Measurements from ENCODE around the gene ZC3H7B. TPM values are rescaled to one million over a fixed set of nuclear protein-coding genes. Genes with fewer than 3 reads are reported as not detected.

Gene ZC3H7B
- total and polyA plus RNA-seq, 2 donors, result 23.3 to 29.8 TPM

GRCh38 chr22:41334215-41334614 is 32.9 kb downstream of the ZC3H7B start:
- H3K9me3 ChIP-seq (ENCODE audit: control insufficient read depth in 2 of 2, insufficient read depth in 1 of 2, low read length in 1 of 2), result no peaks in the 10 kb centered on the region
- peaks cover 55 to 59% of the 10 kb centered on the region in 2 donors for H3K36me3 ChIP-seq (ENCODE audit: control insufficient read depth in 2 of 2, insufficient read depth in 2 of 2, low read length in 1 of 2)
- DNase-seq (ENCODE audit: low read depth in 6 of 9, low spot score in 9 of 9), result no peak
- 98% methylated on average over 3 of the region's 3 CpGs for WGBS
- H3K4me1 ChIP-seq (ENCODE audit: control insufficient read depth in 2 of 2, insufficient read depth in 2 of 2, low read length in 2 of 2), result peaks cover 0 to 7% of the 10 kb centered on the region in 2 donors
- no peak overlapping the region for H3K27ac ChIP-seq (ENCODE audit: low read depth in 1 of 2, low read length in 1 of 2)
- no peaks in the 10 kb centered on the region for H3K27me3 ChIP-seq (ENCODE audit: control insufficient read depth in 2 of 2, insufficient read depth in 1 of 2, low read length in 1 of 2)
- H3K4me3 ChIP-seq (ENCODE audit: low read length in 2 of 2), result no peak overlapping the region

DNA sequence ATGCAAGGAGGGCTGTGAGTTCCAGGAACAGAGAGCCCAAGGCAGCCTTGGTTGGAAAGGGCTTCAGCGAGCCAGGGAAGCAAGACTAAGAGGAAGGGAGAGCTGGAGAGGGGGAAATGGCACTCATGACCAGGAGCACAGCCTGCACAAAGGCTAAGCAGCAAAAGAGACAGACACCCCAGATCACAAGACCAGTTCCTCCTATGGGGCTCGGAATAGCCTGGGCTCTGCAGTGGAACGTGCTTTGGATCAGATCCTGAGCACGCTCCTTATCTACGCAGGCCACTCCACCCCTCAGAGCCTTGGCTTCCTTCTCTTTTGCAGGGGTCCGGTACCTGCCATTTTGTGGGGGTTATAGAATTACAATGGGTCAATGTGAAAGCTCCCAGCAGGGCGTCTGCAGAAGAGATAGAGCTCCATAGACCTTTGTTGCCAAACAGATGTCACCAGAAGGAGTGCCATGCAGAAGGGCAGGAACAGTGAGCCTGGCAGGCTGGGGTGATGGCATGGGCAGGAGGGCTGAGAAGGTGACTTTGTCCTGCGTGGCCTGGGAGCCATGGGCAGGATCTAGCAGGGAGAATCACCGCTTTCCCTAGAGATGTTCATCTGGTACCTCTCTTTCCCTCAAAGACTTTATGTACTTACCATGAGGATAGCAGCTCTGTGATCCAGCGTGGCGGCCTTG is 33.8 kb downstream of the ZC3H7B start:
- Histone ChIP-seq H3K36me3 (ENCODE audit: control insufficient read depth in 2 of 2, insufficient read depth in 2 of 2, low read length in 1 of 2) (peaks cover 56 to 59% of the 10 kb centered on the region in 2 donors), H3K4me3 (ENCODE audit: low read length in 2 of 2) (no peak overlapping the region), H3K27me3 (ENCODE audit: control insufficient read depth in 2 of 2, insufficient read depth in 1 of 2, low read length in 1 of 2) (no peaks in the 10 kb centered on the region), H3K27ac (ENCODE audit: low read depth in 1 of 2, low read length in 1 of 2) (no peak overlapping the region), H3K4me1 (ENCODE audit: control insufficient read depth in 2 of 2, insufficient read depth in 2 of 2, low read length in 2 of 2) (peaks cover 0 to 7% of the 10 kb centered on the region in 2 donors), H3K9me3 (ENCODE audit: control insufficient read depth in 2 of 2, insufficient read depth in 1 of 2, low read length in 1 of 2) (no peaks in the 10 kb centered on the region)
- no peak for DNase-seq (ENCODE audit: low read depth in 6 of 9, low spot score in 9 of 9)
- 98% methylated on average over 11 of the region's 11 CpGs for WGBS

GRCh38 chr22:41338614-41339212 is 37.4 kb downstream of the ZC3H7B start:
- Histone ChIP-seq H3K36me3 (ENCODE audit: control insufficient read depth in 2 of 2, insufficient read depth in 2 of 2, low read length in 1 of 2) (peaks cover 59% of the 10 kb centered on the region in 2 donors), H3K27ac (ENCODE audit: low read depth in 1 of 2, low read length in 1 of 2) (no peak overlapping the region), H3K4me3 (ENCODE audit: low read length in 2 of 2) (no peak overlapping the region)

GRCh38 chr22:41339823-41340222 is 38.5 kb downstream of the ZC3H7B start:
- H3K27ac ChIP-seq (ENCODE audit: low read depth in 1 of 2, low read length in 1 of 2), result no peak overlapping the region
- no peak overlapping the region for H3K4me3 ChIP-seq (ENCODE audit: low read length in 2 of 2)
- 95% methylated on average over 18 of the region's 18 CpGs for WGBS
- peaks cover 0 to 7% of the 10 kb centered on the region in 2 donors for H3K4me1 ChIP-seq (ENCODE audit: control insufficient read depth in 2 of 2, insufficient read depth in 2 of 2, low read length in 2 of 2)
- H3K36me3 ChIP-seq (ENCODE audit: control insufficient read depth in 2 of 2, insufficient read depth in 2 of 2, low read length in 1 of 2), result peaks cover 57 to 58% of the 10 kb centered on the region in 2 donors
- H3K27me3 ChIP-seq (ENCODE audit: control insufficient read depth in 2 of 2, insufficient read depth in 1 of 2, low read length in 1 of 2), result no peaks in the 10 kb centered on the region
- DNase-seq (ENCODE audit: low read depth in 6 of 9, low spot score in 9 of 9), result no peak
- H3K9me3 ChIP-seq (ENCODE audit: control insufficient read depth in 2 of 2, insufficient read depth in 1 of 2, low read length in 1 of 2), result no peaks in the 10 kb centered on the region

More at GRCh38 chr22:41338614-41339212, 37.4 kb downstream of the ZC3H7B start:
- 96% methylated on average over 14 of the region's 14 CpGs for WGBS
- Histone ChIP-seq H3K27me3 (ENCODE audit: control insufficient read depth in 2 of 2, insufficient read depth in 1 of 2, low read length in 1 of 2) (no peaks in the 10 kb centered on the region), H3K9me3 (ENCODE audit: control insufficient read depth in 2 of 2, insufficient read depth in 1 of 2, low read length in 1 of 2) (no peaks in the 10 kb centered on the region), H3K4me1 (ENCODE audit: control insufficient read depth in 2 of 2, insufficient read depth in 2 of 2, low read length in 2 of 2) (peaks cover 0 to 7% of the 10 kb centered on the region in 2 donors)
- DNase-seq (ENCODE audit: low read depth in 6 of 9, low spot score in 9 of 9), result no peak

GRCh38 chr22:41340357-41340756 is 39.0 kb downstream of the ZC3H7B start:
- WGBS, result 96% methylated on average over 11 of the region's 11 CpGs
- H3K9me3 ChIP-seq (ENCODE audit: control insufficient read depth in 2 of 2, insufficient read depth in 1 of 2, low read length in 1 of 2), result no peaks in the 10 kb centered on the region
- H3K36me3 ChIP-seq (ENCODE audit: control insufficient read depth in 2 of 2, insufficient read depth in 2 of 2, low read length in 1 of 2), result peaks cover 56% of the 10 kb centered on the region in 2 donors
- H3K27me3 ChIP-seq (ENCODE audit: control insufficient read depth in 2 of 2, insufficient read depth in 1 of 2, low read length in 1 of 2), result no peaks in the 10 kb centered on the region
- no peak overlapping the region for H3K27ac ChIP-seq (ENCODE audit: low read depth in 1 of 2, low read length in 1 of 2)
- no peak overlapping the region for H3K4me3 ChIP-seq (ENCODE audit: low read length in 2 of 2)
- peaks cover 0 to 7% of the 10 kb centered on the region in 2 donors for H3K4me1 ChIP-seq (ENCODE audit: control insufficient read depth in 2 of 2, insufficient read depth in 2 of 2, low read length in 2 of 2)
- DNase-seq (ENCODE audit: low read depth in 6 of 9, low spot score in 9 of 9), result no peak

DNA sequence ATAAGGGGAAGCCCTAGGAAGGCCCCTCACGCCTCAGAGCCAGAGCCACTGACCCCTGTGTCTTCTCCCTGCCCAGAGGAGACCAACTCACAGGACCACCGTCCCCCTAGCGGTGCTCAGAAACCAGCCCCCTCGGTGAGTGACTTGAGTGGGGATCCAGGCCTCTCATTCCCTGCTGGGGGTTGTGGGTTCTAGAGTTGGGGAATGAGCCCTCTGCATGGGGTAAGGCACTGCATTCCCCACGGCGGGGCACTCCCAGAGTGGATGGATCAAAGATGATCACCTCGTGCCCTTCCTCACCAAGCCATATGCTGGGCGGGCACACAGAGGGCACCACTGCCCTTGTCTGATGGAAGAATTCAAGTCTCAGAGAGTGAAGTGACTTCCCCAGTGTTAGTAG is 39.7 kb downstream of the ZC3H7B start:
- 98% methylated on average over 8 of the region's 8 CpGs for WGBS
- DNase-seq (ENCODE audit: low read depth in 6 of 9, low spot score in 9 of 9), result no peak
- H3K9me3 ChIP-seq (ENCODE audit: control insufficient read depth in 2 of 2, insufficient read depth in 1 of 2, low read length in 1 of 2), result no peaks in the 10 kb centered on the region
- H3K27ac ChIP-seq (ENCODE audit: low read depth in 1 of 2, low read length in 1 of 2), result no peak overlapping the region
- peaks cover 54 to 57% of the 10 kb centered on the region in 2 donors for H3K36me3 ChIP-seq (ENCODE audit: control insufficient read depth in 2 of 2, insufficient read depth in 2 of 2, low read length in 1 of 2)
- no peak overlapping the region for H3K4me3 ChIP-seq (ENCODE audit: low read length in 2 of 2)
- H3K4me1 ChIP-seq (ENCODE audit: control insufficient read depth in 2 of 2, insufficient read depth in 2 of 2, low read length in 2 of 2), result peaks cover 0 to 7% of the 10 kb centered on the region in 2 donors
- no peaks in the 10 kb centered on the region for H3K27me3 ChIP-seq (ENCODE audit: control insufficient read depth in 2 of 2, insufficient read depth in 1 of 2, low read length in 1 of 2)

- H3K4me1 ChIP-seq (ENCODE audit: control insufficient read depth in 2 of 2, insufficient read depth in 2 of 2, low read length in 2 of 2), result peaks cover 0 to 7% of the 10 kb centered on the region in 2 donors
- H3K27me3 ChIP-seq (ENCODE audit: control insufficient read depth in 2 of 2, insufficient read depth in 1 of 2, low read length in 1 of 2), result no peaks in the 10 kb centered on the region
- no peak overlapping the region for H3K4me3 ChIP-seq (ENCODE audit: low read length in 2 of 2)
- peaks cover 60 to 62% of the 10 kb centered on the region in 2 donors for H3K36me3 ChIP-seq (ENCODE audit: control insufficient read depth in 2 of 2, insufficient read depth in 2 of 2, low read length in 1 of 2)
- WGBS, result 97% methylated on average over 3 of the region's 3 CpGs
- no peaks in the 10 kb centered on the region for H3K9me3 ChIP-seq (ENCODE audit: control insufficient read depth in 2 of 2, insufficient read depth in 1 of 2, low read length in 1 of 2)
- DNase-seq (ENCODE audit: low read depth in 6 of 9, low spot score in 9 of 9), result peak in 1 of 9 donors; percentile 7
- no peak overlapping the region for H3K27ac ChIP-seq (ENCODE audit: low read depth in 1 of 2, low read length in 1 of 2)
Measured at GRCh38 chr22:41341990-41342389, 40.7 kb downstream of the ZC3H7B start.

- H3K9me3 ChIP-seq (ENCODE audit: control insufficient read depth in 2 of 2, insufficient read depth in 1 of 2, low read length in 1 of 2), result no peaks in the 10 kb centered on the region
- no peaks in the 10 kb centered on the region for H3K4me1 ChIP-seq (ENCODE audit: control insufficient read depth in 2 of 2, insufficient read depth in 2 of 2, low read length in 2 of 2)
- no peaks in the 10 kb centered on the region for H3K27me3 ChIP-seq (ENCODE audit: control insufficient read depth in 2 of 2, insufficient read depth in 1 of 2, low read length in 1 of 2)
- H3K36me3 ChIP-seq (ENCODE audit: control insufficient read depth in 2 of 2, insufficient read depth in 2 of 2, low read length in 1 of 2), result peaks cover 60 to 75% of the 10 kb centered on the region in 2 donors
- H3K4me3 ChIP-seq (ENCODE audit: low read length in 2 of 2), result no peak overlapping the region
- H3K27ac ChIP-seq (ENCODE audit: low read depth in 1 of 2, low read length in 1 of 2), result no peak overlapping the region
- no peak for DNase-seq (ENCODE audit: low read depth in 6 of 9, low spot score in 9 of 9)
- 98% methylated on average over 18 of the region's 18 CpGs for WGBS
Measured at GRCh38 chr22:41343300-41343699, 42.0 kb downstream of the ZC3H7B start.

DNA sequence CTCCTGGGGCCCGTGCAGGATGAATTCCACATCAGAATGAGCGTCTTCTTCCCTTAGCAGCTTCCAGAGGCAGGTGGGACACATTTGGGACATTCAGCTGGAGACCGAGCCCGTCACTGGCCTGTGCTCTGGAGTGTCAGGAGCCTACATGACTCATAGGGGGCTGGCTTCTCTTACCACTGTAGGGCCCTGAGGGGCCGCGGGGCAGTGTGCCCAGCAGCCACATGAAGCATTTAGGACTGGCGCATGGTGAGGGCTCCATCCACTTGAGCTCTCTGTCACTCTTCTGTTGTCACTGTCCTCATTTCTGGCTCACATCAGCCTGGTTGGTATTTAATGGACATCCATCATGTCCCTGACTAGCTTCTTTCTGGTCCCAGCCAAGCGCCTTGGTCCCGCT is 42.4 kb downstream of the ZC3H7B start:
- DNase-seq (ENCODE audit: low read depth in 6 of 9, low spot score in 9 of 9), result no peak
- WGBS, result 98% methylated on average over 9 of the region's 9 CpGs
- no peaks in the 10 kb centered on the region for H3K4me1 ChIP-seq (ENCODE audit: control insufficient read depth in 2 of 2, insufficient read depth in 2 of 2, low read length in 2 of 2)
- peaks cover 57 to 79% of the 10 kb centered on the region in 2 donors for H3K36me3 ChIP-seq (ENCODE audit: control insufficient read depth in 2 of 2, insufficient read depth in 2 of 2, low read length in 1 of 2)
- H3K27me3 ChIP-seq (ENCODE audit: control insufficient read depth in 2 of 2, insufficient read depth in 1 of 2, low read length in 1 of 2), result no peaks in the 10 kb centered on the region
- H3K27ac ChIP-seq (ENCODE audit: low read depth in 1 of 2, low read length in 1 of 2), result no peak overlapping the region
- no peaks in the 10 kb centered on the region for H3K9me3 ChIP-seq (ENCODE audit: control insufficient read depth in 2 of 2, insufficient read depth in 1 of 2, low read length in 1 of 2)
- no peak overlapping the region for H3K4me3 ChIP-seq (ENCODE audit: low read length in 2 of 2)

Data from thymus (tissue), 11 donors.